Measurements from ENCODE around the gene CD38.

GRCh38 chr4:15874671-15875070 is 96.5 kb downstream of the CD38 start:
- TF ChIP-seq ZSCAN5A (tag by site-specific recombination; IDR thresholded peaks at IDR 0.05) (no peak), ZNF184 (tag by site-specific recombination; IDR thresholded peaks at IDR 0.05) (no peak), ZNF776 (tag by site-specific recombination; IDR thresholded peaks at IDR 0.05; ENCODE audit: borderline replicate concordance) (no peak), CTCF (tag by site-specific recombination; IDR thresholded peaks at IDR 0.05) (no peak), ZNF221 (tag by site-specific recombination; IDR thresholded peaks at IDR 0.05; ENCODE audit: borderline replicate concordance) (no peak), HOXC10 (CRISPR knock-in tag; IDR thresholded peaks at IDR 0.05) (no peak)

Measured in HEK293 (cell line).